Endothelial cell of umbilical vein (primary cell): ENCODE data around the gene LYRM4. TPM values are rescaled to one million over a fixed set of nuclear protein-coding genes. Genes with fewer than 3 reads are reported as not detected.

Source experiments
- BruUV-seq: library from RNA; stranded (reverse); fragments of 400-500 nt; replicated peaks from 2 replicates; lab custom pipeline; 2021; lab: Mats Ljungman, UMichigan
- CTCF ChIA-PET: fragments of 300-600, 350-600 bp; sonication (Branson Sonifier 250); formaldehyde crosslinking; loops from one replicate; lab custom pipeline; 2021; ENCODE audit warnings: antibody characterized with exemption, inconsistent platforms; lab: Charles Lee
- POLR2A ChIA-PET: fragments of 300-600, 350-600 bp; sonication (Branson Sonifier 250); formaldehyde crosslinking; loops from one replicate; lab custom pipeline; 2021; ENCODE audit warnings: antibody characterized with exemption, inconsistent platforms; lab: Charles Lee
- DNase-seq: peaks from one replicate; pipeline ENCODE4 v3.0.0-alpha.2; 2011; ENCODE audit warnings: low read depth, low spot score
- FAIRE-seq: peaks from 2 replicates; lab custom pipeline; 2011; peaks lifted over from hg19 to GRCh38; lab: Jason Lieb, UNC
- H2AFZ ChIP-seq: 2 replicates; pipeline ENCODE4 v1.6.0; 2012; ENCODE audit warnings: low read depth, low read length, control low read depth, inconsistent platforms
- H3K27ac ChIP-seq: 2 replicates; pipeline ENCODE4 v1.5.1; 2011; ENCODE audit warnings: low read depth, mild to moderate bottlenecking, control low read depth, low read length, moderate library complexity; ENCODE audit not compliant: insufficient read depth
- H3K27me3 ChIP-seq, 2 experiments: 2 replicates each; pipeline versions ENCODE4 v1.6.0 to v1.6.1; 2011; ENCODE audit warnings: low read length in 2 of 2, mixed read lengths in 1 of 2; ENCODE audit not compliant: control insufficient read depth in 2 of 2, insufficient read depth in 2 of 2
- H3K36me3 ChIP-seq, 2 experiments: 2 replicates in 1 of 2; 3 replicates in 1 of 2; pipeline ENCODE4 v1.5.1; 2011; ENCODE audit warnings: low read length in 2 of 2, mild to moderate bottlenecking in 1 of 2, moderate library complexity in 1 of 2; ENCODE audit not compliant: control insufficient read depth in 2 of 2, insufficient read depth in 2 of 2; ENCODE audit errors: extremely low read depth in 1 of 2
- H3K4me1 ChIP-seq: 3 replicates; pipeline ENCODE4 v1.5.1; 2011; ENCODE audit warnings: mild to moderate bottlenecking, low read length; ENCODE audit not compliant: control insufficient read depth, insufficient read depth; ENCODE audit errors: extremely low read depth
- H3K4me2 ChIP-seq: 2 replicates; pipeline ENCODE4 v1.6.1; 2011; ENCODE audit warnings: low read length, control low read depth, mixed read lengths; ENCODE audit not compliant: insufficient read depth
- H3K4me3 ChIP-seq, 3 experiments: fragments of 200-600 bp in 1 of 3; sonication (generic), shearing (Covaris generic) in 1 of 3; replicated peaks in 1 of 3; 2 replicates each; pipeline ENCODE4 v1.5.1; 2011 to 2016; ENCODE audit warnings: control low read depth in 3 of 3, low read length in 3 of 3, mild to moderate bottlenecking in 2 of 3, inconsistent platforms in 1 of 3, low read depth in 1 of 3, moderate library complexity in 1 of 3; ENCODE audit not compliant: insufficient read depth in 1 of 3
- H3K79me2 ChIP-seq: 2 replicates; pipeline ENCODE4 v1.6.0; 2012; ENCODE audit warnings: low read length, inconsistent platforms; ENCODE audit not compliant: control insufficient read depth, insufficient read depth
- H3K9ac ChIP-seq: replicated peaks from 2 replicates; pipeline ENCODE3; 2011; ENCODE audit warnings: low read length, control low read depth; ENCODE audit not compliant: insufficient read depth; ENCODE audit errors: extremely low read depth
- H3K9me1 ChIP-seq: replicated peaks from 3 replicates; pipeline ENCODE4 v1.6.0; 2011; ENCODE audit warnings: mild to moderate bottlenecking, low read length; ENCODE audit not compliant: control insufficient read depth, insufficient read depth; ENCODE audit errors: extremely low read depth
- H3K9me3 ChIP-seq: replicated peaks from 2 replicates; pipeline ENCODE4 v1.5.1; 2012; ENCODE audit warnings: low read length, inconsistent platforms; ENCODE audit not compliant: control insufficient read depth, insufficient read depth
- H4K20me1 ChIP-seq: replicated peaks from 2 replicates; pipeline ENCODE3; 2011; ENCODE audit warnings: mild to moderate bottlenecking, low read length; ENCODE audit not compliant: control insufficient read depth, insufficient read depth; ENCODE audit errors: extremely low read depth
- EZH2 ChIP-seq: IDR thresholded peaks from 2 replicates; pipeline ENCODE4 v1.6.1; 2012; ENCODE audit warnings: borderline replicate concordance, low read depth, mild to moderate bottlenecking, moderate library complexity, low read length, inconsistent platforms; ENCODE audit not compliant: severe bottlenecking
- FOS ChIP-seq: IDR thresholded peaks from 2 replicates; pipeline ENCODE4 v1.6.1; 2011; ENCODE audit warnings: mild to moderate bottlenecking, low read length, moderate library complexity, borderline replicate concordance; ENCODE audit not compliant: insufficient read depth
- GATA2 ChIP-seq: IDR thresholded peaks from 2 replicates; pipeline ENCODE4 v1.7.0; 2011; ENCODE audit warnings: low read depth, mild to moderate bottlenecking, moderate library complexity, mixed read lengths, low read length; ENCODE audit not compliant: insufficient read length, insufficient read depth
- JUN ChIP-seq: IDR thresholded peaks from 2 replicates; pipeline ENCODE4 v1.6.1; 2011; ENCODE audit warnings: borderline replicate concordance, low read depth; ENCODE audit not compliant: insufficient read length, insufficient read depth
- MYC ChIP-seq: IDR thresholded peaks from one replicate; pipeline ENCODE4 v1.6.1; 2011; ENCODE audit warnings: mild to moderate bottlenecking, low read depth, low read length
- POLR2A ChIP-seq: IDR thresholded peaks from 2 replicates; pipeline ENCODE4 v1.6.1; 2012; ENCODE audit warnings: low read depth, mild to moderate bottlenecking, control low read depth, low read length
- POLR2AphosphoS5 ChIP-seq: IDR thresholded peaks from 2 replicates; pipeline ENCODE4 v1.6.1; 2012; ENCODE audit warnings: low read depth, mild to moderate bottlenecking, control low read depth, low read length, moderate library complexity; ENCODE audit not compliant: insufficient read depth
- dilution Hi-C: fragments of 300-500 bp; cut with MboI; formaldehyde crosslinking; loops from one replicate; pipeline ENCODE4 v1.15.0; 2019; ENCODE audit warnings: low sequenced_read_pairs; ENCODE audit not compliant: extremely low pct_ligation_motif_present
- intact Hi-C: fragments of 100-400 bp; cut with micrococcal nuclease; formaldehyde crosslinking; loops from one replicate; pipeline ENCODE4 v1.10.0; 2022
- polyA plus RNA-seq, 4 experiments: library from polyadenylated mRNA; depleted of rRNA in 3 of 4; stranded (reverse) in 3 of 4; unstranded in 1 of 4; fragments of >200 nt; gene quantifications; 2 replicates each; pipeline versions ENCODE4 v1.2.1 to v1.2.3, GENCODE V29; 2011 to 2012; ENCODE audit warnings: missing spikeins in 1 of 4
- total RNA-seq: library from RNA; stranded (reverse); gene quantifications from 2 replicates; pipeline ENCODE4 v1.2.3, GENCODE V29; 2021
- TF ChIP-seq, protein P1 (sequence below): IDR thresholded peaks from 2 replicates; pipeline ENCODE4 v1.6.1; 2011; ENCODE audit not compliant: insufficient read depth, insufficient read length
- TF ChIP-seq, protein P2 (sequence below), 2 donors: IDR thresholded peaks; 1 replicate in 1 of 2; 2 replicates in 1 of 2; pipeline ENCODE4 v1.5.1; 2011; ENCODE audit warnings: low read length in 2 of 2, mild to moderate bottlenecking in 2 of 2, moderate library complexity in 2 of 2, control low read depth in 1 of 2, inconsistent platforms in 1 of 2, low read depth in 1 of 2; ENCODE audit not compliant: insufficient read depth in 1 of 2; ENCODE audit errors: extremely low read depth in 1 of 2

Gene LYRM4
- total and polyA plus RNA-seq, 2 donors (not counting 3 experiments of a cell fraction or from before 2014, with no cell fraction given) = 39.5 to 44.0 TPM

DNA sequence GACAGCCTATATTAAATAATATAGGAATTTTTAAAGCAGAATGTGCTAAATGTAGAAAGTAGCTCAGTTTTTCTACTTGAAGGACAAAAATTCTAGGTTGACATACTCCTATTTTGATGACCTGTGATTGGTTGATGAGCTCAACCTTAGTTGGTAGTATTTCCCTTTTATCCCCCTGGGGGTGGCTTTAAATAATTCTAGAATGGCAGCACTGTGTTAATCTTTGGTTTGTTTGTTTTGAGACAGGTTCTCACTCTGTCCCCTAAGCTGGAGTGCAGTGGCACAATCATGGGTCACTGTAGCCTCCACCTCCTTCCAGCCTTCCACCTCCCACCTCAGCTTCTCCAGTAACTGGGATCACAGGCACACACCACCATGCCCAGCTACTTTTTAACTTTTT is 29.8 kb upstream of the LYRM4 start:
- no peaks in the 10 kb centered on the region for H4K20me1 ChIP-seq
- ChIA-PET CTCF (no interaction called here), POLR2A (no interaction called here)
- H3K9me1 ChIP-seq = no peaks in the 10 kb centered on the region
- H3K27ac ChIP-seq = no peak overlapping the region
- dilution Hi-C loops (no loop called here), intact Hi-C loops (no loop called here)
- no peaks in the 10 kb centered on the region for H3K27me3 ChIP-seq
- H3K79me2 ChIP-seq = no peaks in the 10 kb centered on the region
- no TSS peak for BruUV-seq
- TF ChIP-seq POLR2AphosphoS5 = no peak
- no peak for TF ChIP-seq EZH2
- TF ChIP-seq, protein P1, sequence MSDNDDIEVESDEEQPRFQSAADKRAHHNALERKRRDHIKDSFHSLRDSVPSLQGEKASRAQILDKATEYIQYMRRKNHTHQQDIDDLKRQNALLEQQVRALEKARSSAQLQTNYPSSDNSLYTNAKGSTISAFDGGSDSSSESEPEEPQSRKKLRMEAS = no peak
- no peak for TF ChIP-seq JUN
- TF ChIP-seq FOS = no peak
- no peaks in the 10 kb centered on the region for H3K36me3 ChIP-seq
- H3K4me2 ChIP-seq = no peak overlapping the region
- H3K9me3 ChIP-seq = no peaks in the 10 kb centered on the region
- FAIRE-seq = no peak
- DNase-seq = no peak
- H2AFZ ChIP-seq = no peak overlapping the region
- H3K4me1 ChIP-seq = no peaks in the 10 kb centered on the region
- H3K9ac ChIP-seq = no peak overlapping the region
- no peak overlapping the region for H3K4me3 ChIP-seq

DNA sequence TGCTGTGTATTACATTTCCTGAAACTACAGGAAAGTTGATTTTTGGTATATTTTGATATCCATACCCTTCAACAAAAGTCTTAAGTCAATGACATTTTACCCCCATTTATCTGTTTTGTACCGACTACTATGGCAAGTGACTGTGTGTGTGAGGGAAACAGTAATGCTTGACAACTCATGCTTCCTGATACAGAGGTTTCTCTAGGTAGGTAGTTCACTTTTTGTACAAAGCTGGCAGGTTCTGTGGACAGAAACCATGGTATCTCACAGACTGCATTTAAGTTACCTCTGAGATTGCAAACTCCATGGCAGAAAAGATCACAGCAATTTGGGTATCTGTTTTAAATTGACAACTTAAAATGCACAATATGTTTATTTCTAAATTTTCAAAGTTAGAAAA is 29.3 kb upstream of the LYRM4 start:
- no peaks in the 10 kb centered on the region for H3K4me1 ChIP-seq
- no peak for TF ChIP-seq POLR2AphosphoS5
- TF ChIP-seq GATA2 = no peak
- TF ChIP-seq EZH2 = no peak
- TF ChIP-seq JUN = no peak
- TF ChIP-seq, protein P2, sequence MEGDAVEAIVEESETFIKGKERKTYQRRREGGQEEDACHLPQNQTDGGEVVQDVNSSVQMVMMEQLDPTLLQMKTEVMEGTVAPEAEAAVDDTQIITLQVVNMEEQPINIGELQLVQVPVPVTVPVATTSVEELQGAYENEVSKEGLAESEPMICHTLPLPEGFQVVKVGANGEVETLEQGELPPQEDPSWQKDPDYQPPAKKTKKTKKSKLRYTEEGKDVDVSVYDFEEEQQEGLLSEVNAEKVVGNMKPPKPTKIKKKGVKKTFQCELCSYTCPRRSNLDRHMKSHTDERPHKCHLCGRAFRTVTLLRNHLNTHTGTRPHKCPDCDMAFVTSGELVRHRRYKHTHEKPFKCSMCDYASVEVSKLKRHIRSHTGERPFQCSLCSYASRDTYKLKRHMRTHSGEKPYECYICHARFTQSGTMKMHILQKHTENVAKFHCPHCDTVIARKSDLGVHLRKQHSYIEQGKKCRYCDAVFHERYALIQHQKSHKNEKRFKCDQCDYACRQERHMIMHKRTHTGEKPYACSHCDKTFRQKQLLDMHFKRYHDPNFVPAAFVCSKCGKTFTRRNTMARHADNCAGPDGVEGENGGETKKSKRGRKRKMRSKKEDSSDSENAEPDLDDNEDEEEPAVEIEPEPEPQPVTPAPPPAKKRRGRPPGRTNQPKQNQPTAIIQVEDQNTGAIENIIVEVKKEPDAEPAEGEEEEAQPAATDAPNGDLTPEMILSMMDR (IDR thresholded peaks at IDR 0.05; ENCODE audit: extremely low read depth in 1 of 2, insufficient read depth in 1 of 2, low read depth in 1 of 2, low read length in 2 of 2) = no peak
- no peak for TF ChIP-seq MYC
- no peak for TF ChIP-seq POLR2A
- TF ChIP-seq FOS = no peak
- TF ChIP-seq, protein P1 = no peak
- H3K9me1 ChIP-seq = no peaks in the 10 kb centered on the region
- no peak overlapping the region for H3K4me2 ChIP-seq
- no peaks in the 10 kb centered on the region for H3K9me3 ChIP-seq
- no peaks in the 10 kb centered on the region for H4K20me1 ChIP-seq
- no TSS peak for BruUV-seq
- FAIRE-seq = no peak
- H2AFZ ChIP-seq = no peak overlapping the region
- no peaks in the 10 kb centered on the region for H3K79me2 ChIP-seq
- DNase-seq = no peak
- no peak overlapping the region for H3K27ac ChIP-seq
- CTCF ChIA-PET = no interaction called here
- no peaks in the 10 kb centered on the region for H3K27me3 ChIP-seq
- no peak overlapping the region for H3K9ac ChIP-seq
- H3K4me3 ChIP-seq = no peak overlapping the region
- dilution Hi-C loops = no loop called here
- no peaks in the 10 kb centered on the region for H3K36me3 ChIP-seq
- POLR2A ChIA-PET = no interaction called here
- intact Hi-C loops = no loop called here
